ENCODE measurements around the gene PLIN3.

- no peak for TF ChIP-seq CTCF (conservative IDR thresholded peaks at IDR 0.05 in 1 of 2, IDR thresholded peaks at IDR 0.05 in 1 of 2; ENCODE audit: low read depth in 1 of 2, low read length in 2 of 2)
- TF ChIP-seq EZH2 (IDR thresholded peaks at IDR 0.05; ENCODE audit: low read length, missing control alignments) = no peak
These were observed 7.8 kb downstream of the PLIN3 start for GRCh38 chr19:4859697-4860096.
